ENCODE measurements around the gene RNF130. TPM values are rescaled to one million over a fixed set of nuclear protein-coding genes. Genes with fewer than 3 reads are reported as not detected.

RNF130 gene
- polyA plus RNA-seq: 10 to 100 TPM; 24.8 to 42.8 (median 38.2) TPM

DNA sequence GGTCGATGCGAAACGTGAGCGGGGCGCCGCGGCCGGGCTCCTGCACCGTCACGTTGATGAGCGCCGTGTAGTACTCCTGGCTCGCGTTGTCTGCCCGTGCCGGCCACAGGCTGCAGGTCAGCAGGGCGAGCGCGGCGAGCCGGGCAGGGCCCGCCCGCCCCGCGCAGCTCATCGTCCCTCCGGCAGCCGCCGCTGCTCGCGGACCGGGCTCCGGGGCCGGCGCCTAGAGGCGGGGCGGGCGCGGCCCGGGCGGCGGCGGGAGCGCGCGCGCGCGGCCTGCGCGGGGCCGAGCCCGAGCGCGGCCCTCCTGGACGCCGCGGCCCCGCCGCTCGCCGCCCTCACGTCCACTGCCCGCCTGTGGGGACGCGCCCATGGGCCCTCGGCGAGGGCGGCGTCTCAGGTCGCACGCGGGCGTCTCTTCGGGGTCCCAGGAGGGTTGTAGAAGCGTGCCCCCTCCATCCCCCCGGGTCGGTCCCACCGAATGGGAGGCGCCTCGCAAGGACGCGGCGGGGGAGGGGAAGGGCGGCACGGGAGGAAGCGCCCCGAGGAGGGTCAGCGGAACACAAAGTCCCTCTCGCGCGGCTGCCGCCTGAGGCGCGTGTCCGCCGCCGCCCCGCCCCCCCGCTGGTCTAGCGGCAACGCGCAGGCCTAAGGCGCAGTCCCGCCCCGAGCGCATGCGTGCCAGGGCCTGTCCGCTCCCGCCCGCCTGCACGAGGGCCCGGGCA lies at the start of gene RNF130:
TSS of gene RNF130 (minus strand) at position 229 of the 725 bp plus-strand sequence. CDS start at position 172, 57 bp downstream.
- peaks cover 5 to 9% (median 5%) of the 10 kb centered on the region in 3 donors for H3K27me3 Mint-ChIP-seq (ENCODE audit: low read depth in 3 of 3)
- peak within 1 kb of the TSS; percentile 89 to 95 (median 92) for H3K4me3 Mint-ChIP-seq
- H3K36me3 Mint-ChIP-seq: no peaks in the 10 kb centered on the region
- peak; percentile 87 to 90 (median 90) for DNase-seq
- no peaks in the 10 kb centered on the region for H3K9me3 Mint-ChIP-seq
- H3K4me1 Mint-ChIP-seq: peaks cover 44 to 54% of the 10 kb centered on the region in 2 donors
- peak within 1 kb of the TSS; percentile 76 to 91 (median 86) for H3K27ac Mint-ChIP-seq

DNA sequence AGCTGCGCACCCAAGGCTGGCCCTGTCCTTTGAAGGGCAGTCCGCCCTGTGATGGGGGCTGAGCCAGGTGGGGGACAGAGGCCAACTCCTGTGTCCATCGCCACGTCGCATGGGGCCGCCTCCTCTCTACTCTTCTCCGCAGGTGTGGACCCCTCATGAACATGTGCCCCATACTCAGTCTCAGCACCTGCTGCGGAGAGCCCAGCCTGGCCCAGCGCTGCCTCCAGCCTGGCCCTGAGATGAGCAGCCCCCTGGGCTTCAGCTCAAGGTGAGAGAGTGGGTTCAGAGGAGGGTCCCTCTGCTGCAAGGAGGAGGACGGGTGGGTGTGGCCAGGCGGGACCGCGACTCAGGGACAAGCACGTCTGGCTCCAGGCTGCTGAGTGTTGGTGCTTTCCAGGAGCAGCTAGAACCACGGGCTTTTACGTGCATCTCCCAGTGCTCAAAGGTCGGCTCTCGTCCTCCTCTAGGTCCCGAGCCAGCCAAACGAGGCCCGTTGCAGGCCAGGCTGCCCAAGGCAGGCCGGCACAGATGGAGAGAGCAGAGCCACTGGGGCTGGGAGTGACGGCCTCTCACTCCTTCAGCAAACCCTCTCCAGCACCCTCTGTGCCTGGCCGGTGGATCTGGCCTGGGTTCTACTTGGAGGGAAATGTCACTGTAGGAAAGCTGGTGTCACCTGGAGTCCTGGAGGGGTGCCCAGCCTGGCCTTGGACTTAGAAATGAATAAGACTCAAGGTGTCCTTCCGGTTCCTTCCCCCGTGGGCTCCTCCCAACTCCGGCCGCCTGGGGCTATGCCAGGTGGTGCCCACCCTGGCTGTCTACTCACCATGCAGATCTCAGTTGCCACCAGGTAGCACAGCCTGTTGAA lies 48.9 kb upstream of the RNF130 start:
- Mint-ChIP-seq H3K4me1 (no peaks in the 10 kb centered on the region), H3K27me3 (ENCODE audit: low read depth in 3 of 3) (peaks cover 0 to 7% (median 1%) of the 10 kb centered on the region in 3 donors), H3K36me3 (no peaks in the 10 kb centered on the region), H3K9me3 (no peaks in the 10 kb centered on the region), H3K27ac (no peak overlapping the region), H3K4me3 (no peak overlapping the region)
- DNase-seq: no peak

- Mint-ChIP-seq H3K4me3 (no peak overlapping the region), H3K36me3 (no peaks in the 10 kb centered on the region), H3K4me1 (no peaks in the 10 kb centered on the region), H3K9me3 (no peaks in the 10 kb centered on the region), H3K27ac (no peak overlapping the region), H3K27me3 (ENCODE audit: low read depth in 3 of 3) (peaks cover 0 to 7% (median 1%) of the 10 kb centered on the region in 3 donors)
- DNase-seq: no peak
Observed at GRCh38 chr5:180119903-180120236, 48.3 kb upstream of the RNF130 start.

DNA sequence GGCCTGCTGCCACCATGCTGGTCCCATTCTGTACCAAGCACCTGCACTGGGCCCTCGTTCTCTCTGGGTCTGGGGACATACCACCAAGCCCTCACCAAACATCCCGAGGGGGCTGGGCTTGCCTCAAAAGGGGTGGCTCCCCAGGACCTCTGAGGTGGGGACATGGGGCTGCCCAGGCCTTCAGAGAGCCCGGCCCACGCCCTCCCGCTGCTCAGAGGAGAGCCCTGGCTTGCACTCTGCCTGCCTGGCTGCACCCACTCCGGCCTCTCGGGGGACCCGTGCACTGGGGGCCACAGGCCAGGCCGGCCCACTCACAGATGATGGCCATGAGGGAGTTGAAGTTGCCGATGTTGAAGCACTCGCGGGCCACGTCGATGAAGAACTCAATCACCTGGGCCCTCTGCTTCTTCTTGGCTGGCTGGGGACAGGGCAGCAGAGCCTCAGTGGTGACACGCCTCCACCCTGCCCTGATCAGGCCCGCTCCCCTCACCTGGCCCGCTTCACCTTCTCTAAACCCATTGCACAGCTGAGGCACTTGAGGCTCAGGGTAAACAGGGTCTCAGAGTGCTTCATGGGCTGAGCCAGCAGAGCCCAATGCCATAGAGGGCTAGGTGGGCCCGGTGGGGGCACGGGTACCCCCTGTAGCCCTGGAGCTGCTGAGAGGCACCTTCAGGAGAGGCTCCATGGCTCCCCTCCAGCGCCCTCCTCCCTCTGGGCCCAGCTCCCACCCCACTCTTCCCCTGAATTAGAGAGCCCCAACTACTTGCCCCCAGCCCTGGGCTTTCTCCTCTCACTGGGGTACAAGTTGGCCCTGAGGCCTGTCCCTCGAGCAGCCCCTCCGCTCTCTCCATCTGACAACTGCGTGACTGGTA lies 47.7 kb upstream of the RNF130 start:
- no peak for DNase-seq
- H3K27ac Mint-ChIP-seq: no peak overlapping the region
- H3K9me3 Mint-ChIP-seq: no peaks in the 10 kb centered on the region
- peaks cover 0 to 7% (median 1%) of the 10 kb centered on the region in 3 donors for H3K27me3 Mint-ChIP-seq (ENCODE audit: low read depth in 3 of 3)
- no peaks in the 10 kb centered on the region for H3K4me1 Mint-ChIP-seq
- no peaks in the 10 kb centered on the region for H3K36me3 Mint-ChIP-seq
- H3K4me3 Mint-ChIP-seq: no peak overlapping the region

DNA sequence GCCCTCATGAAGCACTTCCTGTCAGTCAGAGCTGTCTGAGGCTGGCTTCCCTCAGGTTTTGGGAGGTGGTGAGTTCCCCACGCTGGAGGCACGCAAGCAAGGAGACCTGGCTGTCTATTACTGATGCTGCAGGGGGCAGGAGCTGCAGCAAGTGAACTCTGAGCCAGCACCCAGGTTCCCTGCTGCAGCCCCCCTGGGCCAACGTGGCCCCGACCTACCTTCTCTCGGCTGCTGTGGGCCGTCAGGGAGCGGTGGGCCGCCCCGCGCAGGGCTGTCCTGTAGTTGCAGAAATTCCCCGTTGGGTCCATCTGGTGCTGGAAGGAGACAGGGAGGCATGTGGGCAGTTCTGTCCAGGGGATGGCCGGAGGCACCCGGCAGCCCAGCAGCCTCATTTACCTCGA lies 46.8 kb upstream of the RNF130 start:
- Mint-ChIP-seq H3K4me3 (no peak overlapping the region), H3K27ac (no peak overlapping the region), H3K27me3 (ENCODE audit: low read depth in 3 of 3) (peaks cover 0 to 7% (median 1%) of the 10 kb centered on the region in 3 donors), H3K36me3 (no peaks in the 10 kb centered on the region), H3K4me1 (no peaks in the 10 kb centered on the region), H3K9me3 (no peaks in the 10 kb centered on the region)
- DNase-seq: no peak

GRCh38 chr5:180117000-180117725 lies 45.6 kb upstream of the RNF130 start:
- Mint-ChIP-seq H3K4me1 (no peaks in the 10 kb centered on the region), H3K4me3 (no peak overlapping the region), H3K27me3 (ENCODE audit: low read depth in 3 of 3) (peaks cover 0 to 7% (median 1%) of the 10 kb centered on the region in 3 donors), H3K36me3 (no peaks in the 10 kb centered on the region), H3K27ac (no peak overlapping the region), H3K9me3 (no peaks in the 10 kb centered on the region)
- DNase-seq: no peak

DNA sequence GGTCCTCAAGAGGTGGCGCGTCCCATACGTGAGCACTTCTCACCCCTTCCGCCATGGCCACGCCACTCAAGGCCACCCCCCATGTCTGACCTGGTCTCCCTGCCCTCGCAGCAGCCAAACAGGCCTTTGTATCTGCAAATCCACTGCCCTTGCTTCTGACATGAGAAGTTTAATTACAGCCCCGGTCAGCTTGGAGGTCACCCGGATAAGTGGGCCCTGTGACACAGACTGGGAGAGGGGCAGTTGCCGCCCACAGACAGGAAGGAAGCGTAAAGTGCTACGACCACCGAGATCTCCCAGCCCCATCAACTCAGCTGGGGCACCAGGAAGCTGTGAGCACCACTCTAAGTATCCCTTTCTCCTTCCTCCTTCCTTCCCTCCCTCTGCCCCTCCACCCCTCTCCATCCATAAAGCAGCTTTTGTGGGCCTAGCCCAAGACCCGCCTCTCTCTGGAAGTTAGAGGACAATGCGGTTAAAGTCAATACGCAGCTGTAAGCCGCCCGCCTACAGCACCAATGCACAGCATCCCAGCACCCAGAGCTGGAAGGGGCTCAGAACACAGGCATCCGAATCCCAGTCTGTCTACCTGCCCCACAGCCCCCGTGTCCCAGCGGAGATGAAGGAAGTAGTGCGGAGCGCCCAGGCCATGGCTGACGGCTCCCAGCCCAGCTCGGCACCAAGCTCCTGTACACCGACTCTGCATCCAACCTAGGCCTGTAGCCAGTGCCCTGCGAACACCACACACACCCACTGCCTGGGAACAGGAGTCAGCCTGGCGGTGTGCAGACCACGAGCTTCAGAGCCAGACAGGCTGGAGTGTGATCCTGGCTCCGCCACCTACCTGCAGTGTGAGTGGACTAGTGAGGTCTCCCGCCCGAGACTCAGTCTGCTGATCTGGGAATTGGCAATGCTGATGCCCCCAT lies 44.8 kb upstream of the RNF130 start:
- H3K4me3 Mint-ChIP-seq: no peak overlapping the region
- H3K27ac Mint-ChIP-seq: no peak overlapping the region
- H3K36me3 Mint-ChIP-seq: no peaks in the 10 kb centered on the region
- no peaks in the 10 kb centered on the region for H3K4me1 Mint-ChIP-seq
- no peak for DNase-seq
- H3K27me3 Mint-ChIP-seq (ENCODE audit: low read depth in 3 of 3): peaks cover 0 to 3% (median 1%) of the 10 kb centered on the region in 3 donors
- H3K9me3 Mint-ChIP-seq: no peaks in the 10 kb centered on the region

- no peak overlapping the region for H3K27ac Mint-ChIP-seq
- no peaks in the 10 kb centered on the region for H3K9me3 Mint-ChIP-seq
- H3K27me3 Mint-ChIP-seq (ENCODE audit: low read depth in 3 of 3): peaks cover 0 to 3% (median 1%) of the 10 kb centered on the region in 3 donors
- no peaks in the 10 kb centered on the region for H3K4me1 Mint-ChIP-seq
- no peaks in the 10 kb centered on the region for H3K36me3 Mint-ChIP-seq
- H3K4me3 Mint-ChIP-seq: no peak overlapping the region
- DNase-seq: no peak
Observed at GRCh38 chr5:180115326-180116076, 43.9 kb upstream of the RNF130 start.

DNA sequence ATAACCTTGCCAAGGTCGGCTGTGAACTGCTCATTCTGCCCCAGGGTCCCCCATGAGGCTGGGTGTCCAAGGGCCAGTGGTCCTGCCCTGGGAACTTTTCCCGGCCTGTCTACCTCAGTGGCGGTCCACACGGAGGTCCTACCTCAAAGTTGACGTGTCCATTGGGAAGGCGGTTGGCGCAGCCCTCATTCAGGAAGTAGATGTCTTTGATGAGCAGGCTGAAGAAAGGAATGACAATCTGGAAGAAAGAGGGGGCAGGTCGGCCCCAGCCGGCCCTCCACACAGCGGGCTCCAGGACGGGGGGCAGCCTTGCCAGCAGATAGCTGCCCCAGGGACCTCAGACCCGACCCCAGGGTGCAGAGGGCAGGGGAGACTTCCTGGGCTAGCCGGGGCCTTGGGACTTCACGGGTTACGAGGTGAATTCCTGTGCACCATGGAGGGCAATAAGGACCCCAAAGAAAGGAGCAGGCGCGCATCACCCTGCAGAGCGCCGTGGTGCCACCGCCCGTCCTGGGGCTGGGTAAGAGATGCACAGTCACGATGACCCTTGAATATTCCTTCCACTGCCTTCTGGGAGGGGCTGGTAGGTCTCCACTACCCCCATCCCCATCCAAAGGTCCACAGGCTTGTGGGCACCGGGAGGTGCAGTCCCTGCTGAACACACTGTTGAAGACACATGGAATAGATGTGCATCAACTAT lies 42.9 kb upstream of the RNF130 start:
- H3K4me1 Mint-ChIP-seq: no peaks in the 10 kb centered on the region
- peaks cover 0 to 1% (median 0%) of the 10 kb centered on the region in 3 donors for H3K27me3 Mint-ChIP-seq (ENCODE audit: low read depth in 3 of 3)
- H3K36me3 Mint-ChIP-seq: no peaks in the 10 kb centered on the region
- H3K4me3 Mint-ChIP-seq: no peak overlapping the region
- no peaks in the 10 kb centered on the region for H3K9me3 Mint-ChIP-seq
- DNase-seq: no peak
- no peak overlapping the region for H3K27ac Mint-ChIP-seq

DNA sequence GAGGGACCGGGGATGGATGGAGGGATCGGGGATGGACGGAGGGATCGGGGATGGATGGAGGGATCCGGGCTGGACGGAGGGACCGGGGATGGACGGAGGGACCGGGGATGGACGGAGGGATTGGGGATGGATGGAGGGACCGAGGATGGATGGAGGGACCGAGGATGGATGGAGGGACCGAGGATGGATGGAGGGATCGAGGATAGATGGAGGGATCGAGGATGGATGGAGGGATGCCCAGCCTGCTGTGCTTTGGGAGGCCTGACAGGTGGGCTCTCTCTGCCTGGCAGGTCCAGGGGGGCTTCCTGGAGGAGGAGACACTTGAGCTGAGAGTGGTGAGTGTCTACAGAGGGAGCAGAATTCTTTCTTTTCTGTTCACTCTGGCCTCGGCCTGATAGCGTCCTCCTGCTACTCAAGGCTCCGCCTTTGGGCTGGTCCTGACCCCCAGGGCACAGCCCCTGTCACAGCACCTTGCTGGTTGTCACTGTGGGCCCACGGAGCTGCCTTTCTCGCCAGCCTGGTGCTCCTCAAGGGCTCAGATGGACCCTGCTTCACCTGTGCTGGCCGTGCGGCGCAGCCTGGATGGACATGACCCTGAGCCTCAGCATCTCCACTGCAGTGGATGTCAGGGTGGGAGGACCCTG lies 42.2 kb upstream of the RNF130 start:
- H3K4me3 Mint-ChIP-seq: no peak overlapping the region
- DNase-seq: no peak
- H3K4me1 Mint-ChIP-seq: no peaks in the 10 kb centered on the region
- no peaks in the 10 kb centered on the region for H3K9me3 Mint-ChIP-seq
- H3K27ac Mint-ChIP-seq: no peak overlapping the region
- H3K36me3 Mint-ChIP-seq: no peaks in the 10 kb centered on the region
- peaks cover 0 to 3% (median 1%) of the 10 kb centered on the region in 3 donors for H3K27me3 Mint-ChIP-seq (ENCODE audit: low read depth in 3 of 3)
